GM12878 (cell line): Measurements from ENCODE around the gene OXCT1.

Experiments
- ATF2 ChIP-seq: IDR thresholded peaks from 2 replicates; pipeline ENCODE4 v1.6.1; 2012; ENCODE audit warnings: low read length, inconsistent platforms
- TF ChIP-seq, protein P1 (sequence below): IDR thresholded peaks from 2 replicates; pipeline ENCODE4 v1.6.1; 2011; ENCODE audit warnings: borderline replicate concordance, low read depth, mild to moderate bottlenecking, moderate library complexity, low read length; ENCODE audit not compliant: insufficient read depth, poor library complexity, severe bottlenecking

- TF ChIP-seq ATF2 = no peak
- TF ChIP-seq, protein P1, sequence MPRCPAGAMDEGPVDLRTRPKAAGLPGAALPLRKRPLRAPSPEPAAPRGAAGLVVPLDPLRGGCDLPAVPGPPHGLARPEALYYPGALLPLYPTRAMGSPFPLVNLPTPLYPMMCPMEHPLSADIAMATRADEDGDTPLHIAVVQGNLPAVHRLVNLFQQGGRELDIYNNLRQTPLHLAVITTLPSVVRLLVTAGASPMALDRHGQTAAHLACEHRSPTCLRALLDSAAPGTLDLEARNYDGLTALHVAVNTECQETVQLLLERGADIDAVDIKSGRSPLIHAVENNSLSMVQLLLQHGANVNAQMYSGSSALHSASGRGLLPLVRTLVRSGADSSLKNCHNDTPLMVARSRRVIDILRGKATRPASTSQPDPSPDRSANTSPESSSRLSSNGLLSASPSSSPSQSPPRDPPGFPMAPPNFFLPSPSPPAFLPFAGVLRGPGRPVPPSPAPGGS = no peak
Measured at GRCh38 chr5:41754857-41755256, 115.4 kb downstream of the OXCT1 start.
